Vagina (tissue), 2 donors: ENCODE results near the gene GSG1. TPM values are rescaled to one million over a fixed set of nuclear protein-coding genes. Genes with fewer than 3 reads are reported as not detected.
"Not testable (repeated sequence)": the region's sequence is repeated elsewhere in the genome, so short reads cannot be mapped to it uniquely, and the experiment has no call there.

Experiments
- DNase-seq, 2 donors: peaks; one replicate each; pipeline ENCODE4 v3.0.0-alpha.2; 2017; ENCODE audit errors: extremely low spot score in 2 of 2
- H3K27ac ChIP-seq: fragments of 200-600 bp; sonication (generic); one replicate; pipeline ENCODE4 v1.5.1; 2019
- H3K27me3 ChIP-seq: fragments of 200-600 bp; sonication (generic); one replicate; pipeline ENCODE4 v1.5.1; 2019
- H3K36me3 ChIP-seq, 2 donors: fragments of 200-600 bp; sonication (generic); one replicate each; pipeline ENCODE4 v1.5.1; 2017 to 2019
- H3K4me1 ChIP-seq: fragments of 200-600 bp; sonication (generic); one replicate; pipeline ENCODE4 v1.5.1; 2019
- H3K4me3 ChIP-seq, 2 donors: fragments of 200-600 bp; sonication (generic); 1 replicate in 1 of 2; 2 replicates in 1 of 2; pipeline ENCODE4 v1.5.1; 2016 to 2019
- H3K9me3 ChIP-seq: fragments of 200-600 bp; sonication (generic); one replicate; pipeline ENCODE4 v1.5.1; 2019
- CTCF ChIP-seq, 3 experiments: fragments of 450-650 bp in 2 of 3; fragments of 200-600 bp in 1 of 3; sonication (generic) in 1 of 3; IDR thresholded peaks; one replicate each; pipeline ENCODE4 v1.5.1; 2017 to 2019; ENCODE audit warnings: antibody characterized with exemption in 3 of 3, mild to moderate bottlenecking in 2 of 3, moderate library complexity in 2 of 3
- POLR2A ChIP-seq, 2 donors: fragments of 450-650 bp; IDR thresholded peaks; one replicate each; pipeline ENCODE4 v1.6.1; 2017; ENCODE audit warnings: antibody characterized with exemption in 2 of 2, mild to moderate bottlenecking in 2 of 2, moderate library complexity in 2 of 2
- POLR2AphosphoS5 ChIP-seq, 2 donors: sonication (generic); formaldehyde crosslinking; IDR thresholded peaks; one replicate each; pipeline ENCODE4 v1.9.0; 2017; ENCODE audit warnings: antibody characterized with exemption in 2 of 2, mild to moderate bottlenecking in 2 of 2, low read depth in 1 of 2; ENCODE audit not compliant: insufficient read depth in 1 of 2
- intact Hi-C: fragments of 100-400 bp; cut with DNase I; formaldehyde crosslinking; loops from one replicate; pipeline ENCODE4 v1.15.1; 2023
- total RNA-seq: library from RNA; depleted of rRNA; stranded (reverse); fragments of >200 nt; gene quantifications from one replicate; pipeline ENCODE4 v1.2.3, GENCODE V29; 2016

GSG1 gene
- total RNA-seq, 1 donor from 2014 or later, result not detected

- peaks cover 0 to 16% of the 10 kb centered on the region in 2 donors for H3K36me3 ChIP-seq
- no peaks in the 10 kb centered on the region for H3K27me3 ChIP-seq
- H3K27ac ChIP-seq, result no peak overlapping the region
- TF ChIP-seq POLR2AphosphoS5 (IDR thresholded peaks at IDR 0.05; ENCODE audit: insufficient read depth in 1 of 2, low read depth in 1 of 2), result no peak
- no peak for TF ChIP-seq CTCF (IDR thresholded peaks at IDR 0.05)
- no peak for TF ChIP-seq POLR2A (IDR thresholded peaks at IDR 0.05)
- no peak for DNase-seq
- no peaks in the 10 kb centered on the region for H3K9me3 ChIP-seq
- H3K4me3 ChIP-seq, result no peak overlapping the region
- no peaks in the 10 kb centered on the region for H3K4me1 ChIP-seq
- intact Hi-C loops, result no loop called here
Observed at GRCh38 chr12:13062669-13063068, 40.8 kb downstream of the GSG1 start.

DNA sequence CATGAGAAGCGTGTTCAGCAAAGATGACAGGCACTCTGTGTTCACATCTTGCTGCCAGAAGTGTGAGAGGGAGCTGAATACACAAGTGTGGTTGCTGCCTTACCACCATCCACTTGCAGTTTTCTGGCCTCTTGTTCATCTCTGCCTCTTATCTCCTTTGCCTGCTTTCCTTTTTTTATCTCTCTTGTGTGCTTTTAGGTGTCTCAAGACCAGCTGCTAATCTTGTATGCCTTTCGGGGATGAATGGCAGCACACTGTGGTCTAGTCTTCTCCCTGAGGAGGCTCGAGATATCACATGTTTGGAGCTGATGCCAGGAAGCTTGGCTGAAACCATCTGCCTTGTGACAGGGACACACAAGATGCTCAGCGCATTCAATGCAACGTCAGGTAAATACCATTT is 42.1 kb downstream of the GSG1 start:
- Histone ChIP-seq H3K4me3 (no peak overlapping the region), H3K27ac (no peak overlapping the region), H3K9me3 (no peaks in the 10 kb centered on the region), H3K27me3 (no peaks in the 10 kb centered on the region), H3K36me3 (peaks cover 0 to 16% of the 10 kb centered on the region in 2 donors), H3K4me1 (no peaks in the 10 kb centered on the region)
- intact Hi-C loops, result no loop called here
- no peak for TF ChIP-seq POLR2AphosphoS5 (IDR thresholded peaks at IDR 0.05; ENCODE audit: insufficient read depth in 1 of 2, low read depth in 1 of 2)
- no peak for TF ChIP-seq POLR2A (IDR thresholded peaks at IDR 0.05)
- TF ChIP-seq CTCF (IDR thresholded peaks at IDR 0.05), result no peak
- DNase-seq, result no peak

DNA sequence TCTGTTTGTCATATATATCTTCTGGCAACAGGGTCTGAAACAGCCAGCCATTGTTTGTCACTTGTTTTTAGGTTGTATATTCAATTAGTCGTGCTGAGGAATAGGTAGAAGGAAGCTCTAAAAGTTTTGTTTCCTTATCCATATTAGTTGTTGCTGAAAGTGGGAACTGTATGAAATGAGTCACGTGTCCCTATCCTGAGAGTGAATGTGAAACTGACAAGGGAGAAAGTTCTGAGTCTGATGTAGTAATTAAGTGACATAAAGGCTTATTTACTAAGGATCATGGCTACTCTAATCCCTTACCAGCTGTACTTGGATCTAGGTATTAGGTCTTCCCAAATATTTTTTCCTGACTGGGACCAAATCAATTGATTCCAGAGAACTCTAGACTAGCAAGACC is 42.9 kb downstream of the GSG1 start:
- no peak overlapping the region for H3K4me3 ChIP-seq
- TF ChIP-seq POLR2A (IDR thresholded peaks at IDR 0.05) (no peak), CTCF (IDR thresholded peaks at IDR 0.05) (no peak), POLR2AphosphoS5 (IDR thresholded peaks at IDR 0.05; ENCODE audit: insufficient read depth in 1 of 2, low read depth in 1 of 2) (no peak)
- H3K36me3 ChIP-seq, result peaks cover 0 to 16% of the 10 kb centered on the region in 2 donors
- no peak overlapping the region for H3K27ac ChIP-seq
- DNase-seq, result no peak
- H3K27me3 ChIP-seq, result no peaks in the 10 kb centered on the region
- no peaks in the 10 kb centered on the region for H3K4me1 ChIP-seq
- intact Hi-C loops, result no loop called here
- no peaks in the 10 kb centered on the region for H3K9me3 ChIP-seq

GRCh38 chr12:13053617-13054016 is 49.9 kb downstream of the GSG1 start:
- H3K27me3 ChIP-seq, H3K27ac ChIP-seq, DNase-seq, H3K4me3 ChIP-seq, H3K9me3 ChIP-seq, intact Hi-C loops, H3K4me1 ChIP-seq, H3K36me3 ChIP-seq: not testable (repeated sequence)

- Histone ChIP-seq H3K4me3 (no peak overlapping the region), H3K27me3 (no peaks in the 10 kb centered on the region), H3K9me3 (no peaks in the 10 kb centered on the region), H3K4me1 (no peaks in the 10 kb centered on the region), H3K36me3 (no peaks in the 10 kb centered on the region), H3K27ac (no peak overlapping the region)
- intact Hi-C loops, result no loop called here
- no peak for DNase-seq
- TF ChIP-seq POLR2AphosphoS5 (IDR thresholded peaks at IDR 0.05; ENCODE audit: insufficient read depth in 1 of 2, low read depth in 1 of 2) (no peak), CTCF (IDR thresholded peaks at IDR 0.05) (no peak)
Observed at GRCh38 chr12:13052421-13052820, 51.0 kb downstream of the GSG1 start.

- no peaks in the 10 kb centered on the region for H3K27me3 ChIP-seq
- H3K9me3 ChIP-seq, result no peaks in the 10 kb centered on the region
- H3K4me1 ChIP-seq, result peaks cover 10% of the 10 kb centered on the region
- TF ChIP-seq POLR2A (IDR thresholded peaks at IDR 0.05) (no peak), CTCF (IDR thresholded peaks at IDR 0.05) (no peak), POLR2AphosphoS5 (IDR thresholded peaks at IDR 0.05; ENCODE audit: insufficient read depth in 1 of 2, low read depth in 1 of 2) (no peak)
- intact Hi-C loops, result no loop called here
- no peak overlapping the region for H3K27ac ChIP-seq
- no peaks in the 10 kb centered on the region for H3K36me3 ChIP-seq
- DNase-seq, result no peak
- no peak overlapping the region for H3K4me3 ChIP-seq
Observed at GRCh38 chr12:13049816-13050215, 53.7 kb downstream of the GSG1 start.
